HG03575 (cell line): Measurements from ENCODE around the gene PEX11A.

Experiments
- ATAC-seq: cut with Tn5 transposase; IDR thresholded peaks from one replicate; pipeline ENCODE4 v1.9.1; 2021; ENCODE audit not compliant: unreplicated experiment, insufficient number of reproducible peaks, low FRiP score; ENCODE audit errors: extremely low read depth

The PEX11A gene

DNA sequence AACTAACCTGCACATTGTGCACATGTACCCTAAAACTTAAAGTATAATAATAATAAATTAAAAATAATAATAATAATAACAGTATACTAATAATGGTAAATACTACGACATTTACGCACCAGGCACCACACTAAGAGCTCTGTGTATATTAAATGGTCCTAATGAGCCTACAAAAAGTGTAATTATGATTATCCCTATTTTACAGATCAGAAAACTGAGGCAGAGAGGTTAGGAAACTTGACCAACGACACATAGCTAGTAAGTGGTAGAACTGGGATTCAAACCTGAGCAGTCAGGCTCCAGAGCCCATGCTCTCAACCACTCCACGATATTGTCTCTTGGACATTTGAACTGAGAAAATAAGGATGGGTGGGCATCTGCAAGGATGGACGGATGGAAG lies 50.3 kb downstream of the PEX11A start:
- no peak for ATAC-seq

GRCh38 chr15:89633585-89633984 lies 57.0 kb downstream of the PEX11A start:
- no peak for ATAC-seq

GRCh38 chr15:89632563-89633430 lies 57.8 kb downstream of the PEX11A start:
- ATAC-seq, result no peak

- no peak for ATAC-seq
These were observed 58.7 kb downstream of the PEX11A start for GRCh38 chr15:89631902-89632264.
